ACHN (cell line): ENCODE measurements around the gene GRIP2.
"Not testable (repeated sequence)": the region's sequence is repeated elsewhere in the genome, so short reads cannot be mapped to it uniquely, and the experiment has no call there.

ENCODE experiments used
- DNase-seq: peaks from one replicate; pipeline ENCODE4 v3.0.0-alpha.2; 2015
- in situ Hi-C: cut with HindIII; loops from 2 replicates; pipeline ENCODE4 v1.10.0; 2017; ENCODE audit warnings: low sequenced_read_pairs, low pct_ligation_motif_present, low pct_unique_long_range_greater_than_20kb

Gene GRIP2

DNA sequence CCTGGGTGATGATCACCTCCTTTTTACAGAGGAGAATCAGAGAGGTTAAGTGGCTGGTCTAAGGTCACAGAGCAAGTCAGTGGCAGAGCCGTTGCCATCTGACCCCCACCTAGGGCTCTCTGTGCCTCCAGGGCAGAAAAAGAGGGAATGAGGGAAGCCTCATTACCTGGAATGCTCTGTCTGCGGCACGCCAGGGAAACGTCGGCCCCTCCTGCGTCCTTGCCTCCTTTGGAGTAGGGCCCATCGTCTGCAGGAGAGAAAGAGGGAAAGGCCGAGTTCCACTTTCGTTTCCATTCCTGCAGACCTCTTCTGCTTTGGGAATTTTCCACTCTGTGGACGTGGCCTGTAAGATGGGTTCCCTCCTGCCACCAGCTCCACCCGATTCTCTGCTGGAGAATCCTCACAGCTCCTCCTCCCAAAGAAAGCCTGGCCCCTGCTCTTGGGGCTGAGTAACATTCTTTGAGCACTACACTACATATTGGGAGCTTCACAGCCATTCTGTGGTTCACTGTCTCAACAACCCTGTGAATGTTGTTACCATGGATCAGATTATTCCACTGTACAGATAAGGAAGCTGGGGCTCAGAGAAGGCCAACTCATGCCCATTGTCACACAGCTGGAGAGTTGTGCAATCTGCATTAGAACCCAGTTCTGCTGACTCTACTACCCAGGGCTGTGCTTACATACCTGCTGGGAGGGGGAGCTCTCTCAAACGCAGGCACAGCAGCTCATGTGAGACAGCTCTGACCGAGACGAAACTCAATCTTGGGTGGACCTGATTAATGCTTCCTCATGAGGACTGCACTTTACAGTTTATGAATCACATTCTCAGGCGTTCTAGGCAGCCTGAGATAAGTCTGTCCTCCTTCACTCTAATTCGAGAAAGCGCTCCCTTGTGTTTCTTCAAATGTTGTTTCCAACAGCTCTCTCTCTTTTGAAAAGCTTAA, 14.2 kb downstream of the GRIP2 start:
- in situ Hi-C loops: no loop called here
- DNase-seq: no peak

DNA sequence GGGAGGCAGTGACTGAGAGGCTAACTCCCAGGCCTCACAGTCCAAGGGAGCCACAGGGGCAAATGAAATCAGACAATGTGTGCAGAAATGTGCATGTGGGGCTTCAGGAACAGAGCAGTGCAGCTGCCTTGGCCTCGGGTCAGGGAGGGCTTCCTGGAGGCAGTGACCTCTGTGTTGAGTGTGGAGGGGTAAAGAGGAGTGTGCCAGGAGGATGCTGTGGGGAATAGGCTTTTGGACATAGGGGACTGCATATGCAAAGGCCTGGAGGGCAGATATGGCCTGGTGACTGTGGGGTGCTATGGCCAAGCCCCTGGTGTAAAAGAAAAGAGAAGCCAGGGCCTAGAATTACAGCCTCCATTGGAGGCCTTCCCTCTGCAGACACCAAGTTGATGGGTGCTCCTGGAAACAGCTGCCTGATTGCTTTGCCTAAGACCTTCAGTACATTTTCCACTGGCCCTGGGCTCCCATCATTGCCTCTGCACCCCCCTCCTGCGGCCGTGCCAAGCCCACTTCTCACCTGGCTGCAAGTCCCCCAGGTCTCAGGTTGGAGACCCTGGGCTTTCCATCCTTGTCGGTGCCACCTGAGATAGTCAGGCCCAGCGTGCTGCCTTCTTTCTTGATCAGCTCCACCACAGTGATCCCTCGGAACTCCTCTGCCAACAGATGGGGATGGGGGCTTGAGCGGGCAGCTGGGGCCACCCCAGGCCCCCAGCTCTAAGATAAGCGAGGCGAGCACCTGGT, 15.1 kb downstream of the GRIP2 start:
- no peak for DNase-seq
- in situ Hi-C loops: no loop called here

DNA sequence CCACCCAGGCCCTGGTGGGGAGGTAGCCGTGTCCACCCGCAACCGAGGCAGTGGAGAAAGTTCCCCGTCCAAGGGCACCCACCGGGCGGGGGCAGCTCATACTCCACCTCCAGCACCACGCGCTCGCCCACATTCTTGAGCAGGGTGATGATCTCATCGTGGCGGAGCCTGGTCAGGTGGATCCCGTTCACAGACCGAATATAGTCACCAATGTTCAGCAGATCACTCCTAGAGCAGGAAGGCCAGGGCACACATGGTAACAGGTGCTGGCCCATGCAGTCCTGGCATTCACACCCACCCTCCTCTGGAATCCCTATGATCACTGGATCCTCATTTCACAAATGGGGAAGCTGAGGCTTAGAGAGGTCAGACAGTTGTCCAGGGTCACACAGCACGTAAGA, 15.8 kb downstream of the GRIP2 start:
- in situ Hi-C loops: no loop called here

DNA sequence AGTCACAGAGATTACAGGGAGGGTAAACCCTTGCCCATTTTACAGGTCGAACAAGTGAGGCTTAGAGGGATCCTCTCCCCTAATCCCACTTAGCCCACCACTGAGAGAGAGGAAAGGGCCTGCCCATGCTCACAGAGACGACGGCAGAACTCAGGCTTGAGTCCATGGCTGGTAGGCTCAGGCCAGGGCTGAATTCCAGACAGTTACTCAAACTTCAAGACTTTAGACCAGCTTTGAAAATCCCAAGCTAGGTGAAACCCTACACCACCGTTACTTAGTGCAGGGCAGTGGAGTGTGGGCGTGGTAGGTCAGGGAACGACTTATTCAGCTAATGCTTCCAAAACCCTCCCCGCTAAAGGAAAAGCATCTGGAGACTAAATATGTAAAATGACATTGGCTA, 16.4 kb downstream of the GRIP2 start:
- no peak for DNase-seq
- in situ Hi-C loops: no loop called here

More for the DNA sequence above, 15.8 kb downstream of the GRIP2 start:
- no peak for DNase-seq

DNA sequence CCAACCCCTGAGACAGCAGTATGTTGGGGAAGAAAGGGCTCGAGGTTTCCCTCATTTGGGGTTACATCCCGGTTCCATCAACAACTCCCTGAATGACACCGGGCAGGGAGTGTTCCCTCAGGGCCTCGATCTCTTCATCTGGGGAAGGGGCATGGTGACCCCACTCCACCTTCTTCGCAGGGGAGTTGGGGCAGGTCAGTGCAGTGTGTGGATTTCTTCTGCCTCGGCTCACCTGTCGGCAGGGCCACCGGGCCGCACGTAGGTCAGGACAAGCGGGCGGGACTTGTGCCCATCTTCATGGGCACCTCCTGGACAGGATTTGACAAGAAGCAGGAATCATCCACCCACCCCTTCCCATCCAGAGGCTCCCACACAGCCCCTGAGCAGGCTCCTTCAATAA, 17.4 kb downstream of the GRIP2 start:
- in situ Hi-C loops: no loop called here
- DNase-seq: no peak

DNA sequence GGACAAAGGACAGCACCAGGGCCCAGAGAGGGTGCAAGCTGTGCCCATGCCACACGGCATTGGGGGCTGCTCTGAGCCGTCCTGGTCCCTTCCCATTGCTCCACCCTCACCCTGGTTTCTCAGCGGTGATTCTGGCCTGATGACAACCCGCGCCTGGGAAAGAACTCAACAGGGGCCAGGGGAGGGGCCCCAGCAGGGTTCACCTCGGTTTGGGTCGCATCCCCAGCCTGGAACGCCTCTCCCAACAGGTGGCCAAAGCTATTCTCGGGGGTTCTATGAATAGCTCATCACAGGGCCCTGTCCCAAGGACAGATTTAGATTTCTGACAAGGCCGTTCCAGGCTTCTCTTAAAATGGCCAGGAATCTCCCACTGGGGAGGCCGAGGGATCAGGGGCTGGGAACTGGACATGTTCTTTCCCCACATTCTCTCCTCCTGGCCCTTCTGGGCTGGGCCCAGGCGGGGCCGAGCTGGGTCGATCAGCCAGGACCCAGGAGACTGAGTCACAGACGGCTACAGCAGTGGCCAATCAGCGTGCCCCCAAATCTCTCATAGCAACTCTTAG, 17.9 kb downstream of the GRIP2 start:
- in situ Hi-C loops: no loop called here

DNA sequence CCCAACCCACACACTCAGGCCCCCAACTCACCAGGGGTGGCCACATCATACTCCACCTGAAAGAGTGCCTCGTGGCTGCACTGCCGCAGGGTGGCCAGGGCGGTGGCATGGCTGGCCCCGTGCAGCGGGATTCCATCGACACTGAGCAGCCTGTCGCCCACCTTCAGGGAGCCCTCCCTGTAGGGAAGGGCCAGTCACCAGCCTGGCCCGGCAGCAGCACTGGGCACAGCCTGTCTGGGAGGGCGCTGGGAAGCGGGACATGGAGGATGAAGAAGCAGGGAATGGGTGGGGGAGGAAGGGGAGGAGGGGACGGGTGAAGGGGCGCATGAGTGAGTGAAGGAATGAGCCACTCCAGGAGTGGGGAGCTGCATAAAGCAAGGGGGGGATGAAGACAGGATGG, 18.5 kb downstream of the GRIP2 start:
- no peak for DNase-seq
- in situ Hi-C loops: no loop called here

More for the DNA sequence above, 17.9 kb downstream of the GRIP2 start:
- no peak for DNase-seq

DNA sequence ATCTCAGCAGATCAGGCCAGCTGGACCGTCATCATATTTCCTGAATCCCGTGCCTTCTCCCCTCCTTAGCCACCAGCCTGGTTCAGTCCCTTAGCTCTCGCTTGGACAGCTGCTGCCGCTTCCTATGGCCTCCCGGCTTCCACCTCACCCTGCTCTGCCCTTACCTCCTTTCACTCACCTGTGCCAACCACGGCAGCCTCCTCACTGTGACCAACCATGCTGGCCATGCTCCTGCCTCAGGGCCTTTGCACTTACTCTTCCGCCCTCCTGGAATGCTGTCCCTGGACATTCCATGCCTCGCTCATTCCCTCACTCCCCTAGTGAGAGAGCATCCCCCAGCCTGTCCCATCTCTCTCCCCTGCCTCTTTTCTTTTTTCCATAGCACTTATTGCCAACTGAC, 19.2 kb downstream of the GRIP2 start:
- in situ Hi-C loops: no loop called here
- no peak for DNase-seq

DNA sequence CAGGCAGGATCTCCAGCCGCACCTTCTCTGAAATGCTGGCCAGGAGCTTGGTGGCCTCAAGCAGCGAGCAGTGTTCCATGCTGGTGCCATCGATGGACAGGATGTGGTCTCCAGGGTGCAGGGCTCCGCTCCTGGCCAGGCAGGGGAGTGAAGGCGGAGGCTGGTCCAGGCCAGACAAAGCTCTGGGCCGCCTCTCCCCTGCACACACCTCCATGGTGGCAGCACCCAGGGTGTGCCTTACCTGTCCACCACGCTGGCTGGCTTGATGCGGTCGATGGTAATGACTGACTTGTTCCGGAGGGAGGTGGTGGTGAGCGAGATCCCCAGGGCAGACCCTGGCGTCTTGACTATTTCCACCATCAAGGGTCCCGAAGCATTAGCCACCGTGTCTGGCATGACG, 20.0 kb downstream of the GRIP2 start:
- no peak for DNase-seq
- in situ Hi-C loops: no loop called here

DNA sequence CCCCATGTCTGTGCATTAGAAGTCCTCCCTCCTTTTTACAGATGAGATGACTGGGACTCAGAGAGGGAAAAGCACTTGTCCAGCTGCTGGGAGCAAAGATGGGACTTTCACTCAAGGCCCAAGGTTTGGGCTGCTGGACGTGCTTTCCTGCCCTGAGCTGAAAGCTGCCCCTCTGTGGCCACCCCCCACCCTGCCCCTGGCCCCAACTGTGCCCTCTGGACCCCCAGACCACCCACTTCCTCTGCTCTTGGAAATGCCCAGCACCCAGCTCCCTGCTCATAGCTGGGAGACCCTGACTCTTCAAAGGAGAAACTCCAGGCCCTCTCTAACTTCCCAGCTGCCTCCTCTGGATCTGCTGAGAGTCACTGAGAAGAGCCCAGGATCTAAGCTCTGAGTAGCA, 20.7 kb downstream of the GRIP2 start:
- no peak for DNase-seq
- in situ Hi-C loops: no loop called here

DNA sequence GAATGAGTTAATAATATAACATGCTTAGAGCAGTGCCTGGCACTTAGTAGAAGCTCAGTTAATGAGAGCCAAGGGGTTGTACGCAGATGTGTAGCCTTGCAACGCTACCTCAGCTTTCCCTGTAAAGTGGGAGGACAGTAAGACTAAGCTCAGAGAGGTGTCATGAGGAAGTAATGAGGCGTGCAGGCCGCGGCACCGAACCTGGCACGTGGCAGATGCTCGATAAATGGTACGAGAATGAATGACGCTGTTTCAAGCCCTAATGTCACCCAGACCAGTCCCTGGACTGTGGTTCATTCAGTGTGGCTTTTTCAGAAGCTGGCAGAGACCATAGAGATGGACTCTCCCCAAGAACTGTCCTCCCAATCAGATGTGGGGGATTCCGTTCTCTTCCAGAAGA, 21.2 kb downstream of the GRIP2 start:
- no peak for DNase-seq
- in situ Hi-C loops: no loop called here

DNA sequence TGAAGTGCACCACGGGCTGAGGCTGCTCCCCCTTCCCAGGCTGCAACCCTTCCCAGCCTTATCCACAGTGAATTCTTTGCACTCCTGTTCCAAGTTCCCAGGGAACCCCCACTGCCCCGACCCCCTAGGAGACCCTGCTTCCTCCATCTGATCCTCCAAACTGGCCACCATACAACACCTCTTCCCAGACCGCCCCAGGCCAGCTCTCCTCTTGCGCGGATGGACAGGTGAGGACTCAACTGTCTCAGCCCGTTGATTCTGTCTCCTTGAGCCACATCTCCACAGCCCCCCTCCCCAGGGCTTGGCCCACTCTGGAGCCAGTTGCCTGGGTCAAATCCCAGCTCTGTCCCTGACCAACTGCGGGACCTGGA, 21.7 kb downstream of the GRIP2 start:
- in situ Hi-C loops: no loop called here
- DNase-seq: no peak

DNA sequence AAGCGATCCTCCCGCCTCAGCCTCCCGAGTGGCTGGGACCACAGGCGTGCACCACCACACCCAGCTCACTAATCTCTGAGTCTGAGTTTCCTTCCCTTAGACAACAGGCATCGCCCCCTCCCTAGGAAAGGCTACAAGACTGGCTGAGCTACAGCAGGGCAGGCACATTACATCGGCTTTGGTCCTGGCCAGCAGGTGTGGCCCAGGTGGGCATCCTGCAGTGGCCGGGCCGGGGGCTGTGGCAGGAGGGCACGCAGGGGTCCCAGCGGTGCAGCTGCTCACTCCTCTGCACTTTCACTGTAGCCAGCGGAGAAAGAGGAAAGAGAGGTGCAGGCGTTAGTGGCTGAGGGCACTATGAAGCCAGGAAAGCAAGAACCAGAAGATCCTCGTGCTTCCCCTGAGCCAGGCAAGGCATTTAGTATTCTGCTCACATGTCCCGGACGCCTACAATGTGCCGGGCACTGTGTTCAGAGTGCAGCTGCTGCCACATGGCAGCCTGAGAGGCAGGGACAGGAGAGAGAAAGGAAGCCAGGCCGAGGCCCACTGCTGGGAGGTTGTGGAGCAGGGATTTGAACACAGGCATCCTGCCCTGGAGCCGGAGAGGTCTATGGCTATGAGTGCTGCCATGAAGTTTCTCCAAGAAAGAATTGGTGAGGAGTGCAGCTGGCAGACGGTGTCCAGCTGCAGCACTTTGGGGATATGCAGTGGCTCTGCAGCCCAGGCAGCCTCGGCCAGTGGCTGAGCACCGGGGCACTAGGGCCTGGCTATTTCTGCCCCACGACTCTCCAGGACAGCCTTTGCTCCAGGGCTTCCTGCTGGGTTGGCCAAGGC, 22.3 kb downstream of the GRIP2 start:
- in situ Hi-C loops: no loop called here
- DNase-seq: no peak

DNA sequence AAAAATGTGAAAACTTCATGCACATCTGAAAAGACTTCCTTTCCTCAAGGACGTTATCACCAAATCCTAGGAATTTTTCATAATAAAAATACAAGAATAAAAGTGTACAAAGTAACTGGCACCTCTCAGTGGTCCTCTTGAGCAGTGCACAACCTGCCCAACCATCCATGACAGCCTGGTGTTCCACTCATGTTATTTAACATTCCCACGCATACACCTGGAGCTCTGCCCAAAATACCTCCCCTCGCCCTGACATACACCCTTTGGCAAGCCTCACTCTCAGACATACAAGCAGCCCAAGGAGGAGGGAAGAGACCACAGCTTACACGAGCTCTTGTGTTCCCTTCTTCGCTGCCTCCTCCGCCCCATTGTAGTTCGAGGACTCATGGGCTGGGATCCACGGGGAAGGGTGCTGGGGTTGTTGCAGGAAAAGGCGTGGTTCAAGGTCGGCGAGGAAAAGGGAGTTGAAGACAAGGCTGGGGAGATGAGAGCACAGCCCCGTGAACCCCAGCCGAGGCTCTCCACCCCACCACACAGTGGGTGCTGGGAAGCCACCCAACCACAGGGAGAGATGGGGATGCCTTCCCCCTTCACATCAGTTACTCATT, 23.3 kb downstream of the GRIP2 start:
- in situ Hi-C loops: no loop called here
- DNase-seq: no peak

DNA sequence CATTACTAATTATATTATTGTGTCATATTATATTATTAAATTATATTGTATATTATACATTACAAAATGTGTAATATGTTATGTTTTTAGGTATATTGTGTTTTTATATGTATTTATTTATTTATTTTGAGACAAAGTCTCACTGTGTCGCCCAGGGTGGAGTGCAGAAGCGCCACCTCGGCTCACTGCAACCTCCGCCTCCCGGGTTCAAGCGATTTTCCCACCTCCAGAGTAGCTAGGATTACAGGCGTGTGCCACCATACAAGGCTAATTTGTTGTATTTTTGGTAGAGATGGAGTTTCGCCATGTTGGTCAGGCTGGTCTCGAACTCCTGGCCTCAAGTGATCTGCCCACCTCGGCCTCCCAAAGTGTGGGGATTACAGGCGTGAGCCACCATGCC, 24.6 kb downstream of the GRIP2 start:
- in situ Hi-C loops, DNase-seq: not testable (repeated sequence)

DNA sequence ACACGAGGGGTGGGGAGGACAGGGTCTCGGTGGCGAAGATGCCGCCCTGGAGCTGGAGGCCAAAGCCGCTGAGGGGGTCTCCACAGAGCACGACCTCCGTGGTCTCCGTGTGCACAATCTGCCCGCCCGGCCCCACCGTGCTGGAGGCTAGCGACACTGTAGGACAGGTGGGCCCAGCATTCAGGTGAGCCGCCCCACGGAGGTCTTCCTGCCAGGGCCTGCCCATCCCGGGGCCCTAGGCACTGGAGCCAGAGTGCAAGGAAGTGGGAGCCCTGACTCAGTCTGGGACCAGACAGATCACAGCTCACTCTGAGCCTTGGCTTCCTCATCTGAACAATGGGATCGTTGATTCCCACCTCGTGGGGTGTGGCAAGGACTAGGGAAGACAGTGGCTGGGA, 25.8 kb downstream of the GRIP2 start:
- in situ Hi-C loops: no loop called here
- DNase-seq: no peak

DNA sequence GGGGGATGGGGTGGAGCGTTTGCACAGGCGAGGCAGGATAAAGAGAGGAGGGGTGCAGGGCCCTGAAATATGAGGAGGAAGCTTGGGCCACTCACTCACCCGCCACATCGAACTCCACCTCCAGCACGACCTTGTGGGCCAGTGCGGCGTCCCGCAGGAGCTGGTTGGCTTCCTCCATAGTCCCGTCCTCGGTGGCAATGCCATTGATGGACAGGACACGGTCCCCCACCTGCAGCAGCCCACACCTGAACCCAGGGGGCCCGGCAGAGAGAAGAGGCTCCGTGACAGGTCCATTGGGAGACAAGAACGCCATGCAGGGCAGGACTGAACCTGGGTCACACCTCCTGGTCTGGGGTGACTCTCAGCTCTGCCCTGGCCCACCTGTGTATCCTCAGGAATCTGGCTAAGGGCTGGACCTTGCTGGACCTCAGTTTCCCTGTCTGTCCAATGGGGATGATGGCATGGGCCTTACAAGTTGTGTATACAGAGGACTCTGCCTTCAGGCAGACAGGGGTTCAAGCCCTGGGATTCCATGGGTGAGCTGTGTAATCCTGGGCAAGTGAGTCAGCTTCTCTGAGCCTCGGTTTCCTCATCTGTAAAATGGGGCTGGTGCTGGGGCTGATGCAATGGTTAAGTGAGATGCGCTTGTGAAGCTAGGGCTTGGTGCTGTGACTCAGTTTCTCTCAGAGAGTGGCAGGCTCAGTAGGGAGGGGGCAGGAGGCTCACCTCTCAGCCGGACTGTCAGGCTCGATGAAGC, 26.4 kb downstream of the GRIP2 start:
- DNase-seq: no peak
- in situ Hi-C loops: no loop called here

DNA sequence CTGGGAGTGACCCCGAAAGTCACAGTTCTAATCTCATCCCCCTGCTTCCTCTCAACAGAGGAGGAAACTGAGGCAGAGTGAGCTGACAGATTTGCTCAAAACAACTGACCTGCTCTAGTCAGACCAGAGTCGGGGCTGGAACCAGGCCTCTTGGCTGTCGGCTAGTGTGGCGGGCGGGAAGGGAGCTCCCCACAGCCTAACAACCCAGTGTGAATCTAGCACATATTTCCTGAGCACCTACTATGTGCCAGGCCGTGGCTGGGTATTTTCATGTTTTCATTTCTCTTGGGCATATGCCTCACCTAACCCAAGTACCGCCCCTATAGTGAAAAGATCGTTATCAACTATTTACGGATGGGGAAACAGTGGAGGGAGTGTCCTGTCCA, 27.2 kb downstream of the GRIP2 start:
- in situ Hi-C loops: no loop called here
- no peak for DNase-seq
